Colon (tissue), 2 donors: ENCODE measurements around the gene LPAR5.

Source experiments
- FAIRE-seq: peaks from 2 replicates; lab custom pipeline; 2012; peaks lifted over from hg19 to GRCh38; lab: Jason Lieb, UNC
- donor health status: control.
- donor health status: control.

The LPAR5 gene

GRCh38 chr12:6638305-6638704 lies 2.5 kb upstream of the LPAR5 start:
- no peak for FAIRE-seq

GRCh38 chr12:6635375-6635855 lies 344 bp downstream of the LPAR5 start:
- FAIRE-seq, result no peak

- no peak for FAIRE-seq
These were observed 3.5 kb downstream of the LPAR5 start for GRCh38 chr12:6632026-6632983.

- FAIRE-seq, result no peak
These were observed 4.2 kb downstream of the LPAR5 start for GRCh38 chr12:6631549-6631961.

- FAIRE-seq, result no peak
These were observed 5.0 kb downstream of the LPAR5 start for GRCh38 chr12:6630736-6631135.

- FAIRE-seq, result no peak
These were observed 8.1 kb downstream of the LPAR5 start for GRCh38 chr12:6627616-6628015.

- FAIRE-seq, result no peak
These were observed 9.0 kb downstream of the LPAR5 start for GRCh38 chr12:6626654-6627283.

GRCh38 chr12:6620885-6621274 lies 14.9 kb downstream of the LPAR5 start:
- FAIRE-seq, result no peak

GRCh38 chr12:6620137-6620884 lies 15.4 kb downstream of the LPAR5 start:
- no peak for FAIRE-seq

GRCh38 chr12:6618483-6619225 lies 17.1 kb downstream of the LPAR5 start:
- FAIRE-seq, result no peak

GRCh38 chr12:6615802-6616201 lies 20.0 kb downstream of the LPAR5 start:
- no peak for FAIRE-seq

GRCh38 chr12:6614513-6615172 lies 21.1 kb downstream of the LPAR5 start:
- no peak for FAIRE-seq

- no peak for FAIRE-seq
These were observed 21.8 kb downstream of the LPAR5 start for GRCh38 chr12:6613776-6614512.

- no peak for FAIRE-seq
These were observed 22.6 kb downstream of the LPAR5 start for GRCh38 chr12:6613015-6613775.

- no peak for FAIRE-seq
These were observed 23.1 kb downstream of the LPAR5 start for GRCh38 chr12:6612652-6613014.

GRCh38 chr12:6612247-6612646 lies 23.5 kb downstream of the LPAR5 start:
- FAIRE-seq, result no peak

- no peak for FAIRE-seq
These were observed 27.0 kb downstream of the LPAR5 start for GRCh38 chr12:6608592-6609281.

GRCh38 chr12:6607751-6608591 lies 27.8 kb downstream of the LPAR5 start:
- FAIRE-seq, result no peak
